ENCODE data around the gene NUMBL.
"Not testable (repeated sequence)": the region's sequence is repeated elsewhere in the genome, so short reads cannot be mapped to it uniquely, and the experiment has no call there.

NUMBL gene

DNA sequence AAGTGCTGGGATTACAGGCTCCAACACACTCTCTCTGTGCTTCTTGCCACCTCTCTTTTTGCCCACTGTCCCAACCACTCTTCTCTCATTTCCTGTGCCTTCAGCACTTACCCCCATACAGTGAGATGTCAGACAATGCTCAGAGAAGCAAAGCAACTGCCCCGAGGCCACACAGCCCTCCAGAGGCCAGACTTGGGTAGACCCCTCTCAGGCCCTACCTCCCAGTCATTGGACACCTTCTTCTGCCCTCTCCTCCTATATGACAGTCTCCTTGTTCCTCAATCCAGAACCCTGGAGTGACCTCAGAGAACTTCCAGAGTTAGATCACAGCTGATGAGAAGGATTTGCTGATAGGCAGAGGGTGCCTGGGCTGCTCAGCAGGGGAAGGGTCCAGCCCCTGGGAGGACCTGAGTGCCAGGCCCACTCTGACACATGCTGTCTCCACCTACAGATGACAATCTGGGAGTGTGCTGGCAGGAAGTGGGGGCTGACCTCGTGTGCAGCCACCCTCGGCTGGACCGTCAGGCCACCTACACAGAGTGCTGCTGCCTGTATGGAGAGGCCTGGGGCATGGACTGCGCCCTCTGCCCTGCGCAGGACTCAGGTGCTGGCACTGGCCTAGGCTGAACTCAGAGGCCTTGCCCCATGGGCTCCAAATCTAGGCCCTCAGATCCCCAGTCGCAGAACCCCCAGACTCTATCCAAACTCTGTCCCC, 64.9 kb downstream of the NUMBL start:
- no peak for DNase-seq

DNA sequence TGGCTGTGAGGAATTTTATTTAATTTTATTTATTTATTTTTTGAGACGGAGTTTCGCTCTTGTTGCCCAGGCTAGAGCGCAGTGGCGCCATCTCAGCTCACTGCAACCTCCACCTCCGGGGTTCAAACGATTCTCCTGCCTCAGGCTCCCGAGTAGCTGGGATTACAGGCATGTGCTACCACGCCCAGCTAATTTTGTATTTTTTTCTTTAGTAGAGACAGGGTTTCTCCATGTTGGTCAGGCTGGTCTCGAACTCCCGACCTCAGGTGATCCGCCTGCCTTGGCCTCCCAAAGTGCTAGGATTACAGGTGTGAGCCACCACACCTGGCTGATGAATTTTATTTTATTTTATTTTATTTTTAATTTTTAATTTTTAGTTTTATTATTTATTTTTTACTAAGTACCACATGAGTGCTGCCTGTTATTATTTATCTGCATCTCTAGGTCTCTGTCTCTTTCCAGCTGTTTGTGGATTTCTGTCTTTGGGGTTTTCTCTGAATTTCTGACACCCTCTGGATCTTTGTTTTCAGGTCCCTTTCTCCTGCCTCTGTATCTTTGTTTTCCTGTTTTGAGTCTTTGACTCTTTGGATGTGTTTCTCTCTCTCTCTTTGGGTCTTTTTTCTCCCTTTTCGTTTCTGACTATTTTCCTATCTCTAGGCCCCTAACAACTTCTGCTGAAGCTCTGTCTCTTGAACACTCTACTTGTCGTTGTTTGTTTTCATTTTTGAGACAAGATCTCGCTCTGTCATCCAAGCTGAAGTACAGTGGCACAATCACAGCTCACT, 65.9 kb downstream of the NUMBL start:
- DNase-seq: not testable (repeated sequence)

DNA sequence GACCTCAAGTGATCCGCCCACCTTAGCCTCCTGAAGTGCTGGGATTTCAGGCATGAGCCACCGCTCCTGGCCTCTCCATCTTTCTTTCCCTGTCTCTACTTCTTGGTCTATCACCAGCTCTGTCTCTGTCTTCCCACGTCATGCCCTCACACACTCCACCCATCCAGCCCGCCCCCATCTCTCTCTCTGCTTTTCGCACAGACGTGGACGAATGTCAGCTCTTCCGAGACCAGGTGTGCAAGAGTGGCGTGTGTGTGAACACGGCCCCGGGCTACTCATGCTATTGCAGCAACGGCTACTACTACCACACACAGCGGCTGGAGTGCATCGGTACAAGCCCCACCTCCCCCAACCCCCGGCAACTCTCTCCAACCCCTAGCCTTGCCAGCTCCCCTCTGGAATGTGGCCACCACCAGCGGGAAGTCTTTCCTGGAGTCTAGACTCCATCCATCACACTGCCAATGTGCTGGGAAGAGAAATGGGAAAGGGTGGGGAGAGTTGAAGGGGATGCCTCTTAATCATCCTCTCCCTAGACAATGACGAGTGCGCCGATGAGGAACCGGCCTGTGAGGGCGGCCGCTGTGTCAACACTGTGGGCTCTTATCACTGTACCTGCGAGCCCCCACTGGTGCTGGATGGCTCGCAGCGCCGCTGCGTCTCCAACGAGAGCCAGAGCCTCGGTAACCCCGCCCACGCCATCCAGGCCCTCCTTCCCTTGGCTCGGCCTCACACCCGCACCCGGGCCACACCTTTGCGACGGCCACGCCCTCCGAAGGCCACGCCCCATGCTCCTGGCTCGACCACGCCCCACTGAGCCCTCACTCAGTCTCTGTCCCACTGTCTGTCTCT, 66.8 kb downstream of the NUMBL start:
- DNase-seq: no peak

GRCh38 chr19:40622773-40623075, 67.7 kb downstream of the NUMBL start:
- DNase-seq: no peak

DNA sequence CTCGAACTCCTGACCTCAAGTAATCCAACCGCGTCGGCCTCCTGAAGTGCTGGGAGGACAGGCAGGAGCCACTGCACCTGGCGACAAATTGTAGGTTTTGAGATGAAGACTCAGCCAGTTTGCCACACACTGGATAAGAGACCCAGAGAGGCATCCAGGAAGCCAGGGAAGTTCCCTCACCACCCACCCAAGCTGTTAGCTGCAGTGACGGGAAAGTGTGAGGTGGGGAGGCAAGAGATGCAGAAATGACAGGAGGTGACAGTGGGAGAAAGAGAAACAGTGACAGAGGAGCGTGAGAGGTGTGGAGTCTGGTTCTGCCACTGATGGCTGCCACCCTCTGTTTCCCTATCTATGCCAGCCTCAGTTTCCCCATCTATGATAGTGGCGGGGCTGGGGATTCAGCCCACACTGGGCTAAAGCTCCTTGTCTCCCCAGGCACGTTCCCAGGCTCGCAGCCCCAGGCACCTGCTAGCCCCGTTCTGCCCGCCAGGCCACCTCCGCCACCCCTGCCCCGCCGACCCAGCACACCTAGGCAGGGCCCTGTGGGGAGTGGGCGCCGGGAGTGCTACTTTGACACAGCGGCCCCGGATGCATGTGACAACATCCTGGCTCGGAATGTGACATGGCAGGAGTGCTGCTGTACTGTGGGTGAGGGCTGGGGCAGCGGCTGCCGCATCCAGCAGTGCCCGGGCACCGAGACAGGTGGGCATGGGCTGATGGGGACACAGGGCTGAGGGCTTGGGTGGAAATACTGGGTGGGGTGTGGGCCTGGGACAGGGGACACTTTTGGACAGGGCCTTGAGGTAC, 68.3 kb downstream of the NUMBL start:
- no peak for DNase-seq

DNA sequence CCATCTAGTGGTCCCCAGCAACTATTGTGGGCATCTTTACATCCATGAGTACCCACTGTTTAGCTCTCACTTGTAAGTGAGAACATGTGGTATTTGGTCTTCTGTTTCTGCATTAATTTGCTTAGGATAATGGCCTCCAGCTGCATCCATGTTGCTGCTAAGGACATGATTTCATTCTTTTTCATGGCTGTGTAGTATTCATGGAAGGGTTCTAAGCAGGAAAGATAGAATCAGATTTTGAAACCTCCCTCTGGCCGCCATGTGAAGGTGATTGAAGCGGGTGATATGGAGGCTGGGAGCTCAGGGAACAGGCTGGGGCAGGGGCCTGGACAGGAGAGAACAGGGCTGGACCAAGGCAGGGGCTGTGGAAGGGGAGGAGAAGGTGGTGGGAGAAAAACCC, 69.2 kb downstream of the NUMBL start:
- no peak for DNase-seq

DNA sequence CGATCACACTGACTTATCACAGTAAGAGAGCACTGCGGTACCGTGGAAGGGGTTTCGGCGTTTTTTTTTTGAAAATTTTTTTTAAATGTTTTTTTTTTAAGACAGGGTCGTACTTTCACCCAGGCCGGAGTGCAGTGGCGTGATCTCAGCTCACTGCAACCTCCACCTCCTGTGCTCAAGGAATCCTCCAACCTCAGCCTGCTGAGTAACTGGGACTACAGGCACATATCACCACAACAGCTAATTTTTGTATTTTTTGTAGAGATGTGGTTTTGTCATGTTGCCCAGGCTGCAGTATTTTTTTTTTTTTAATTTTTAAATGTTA, 70.3 kb downstream of the NUMBL start:
- no peak for DNase-seq

DNA sequence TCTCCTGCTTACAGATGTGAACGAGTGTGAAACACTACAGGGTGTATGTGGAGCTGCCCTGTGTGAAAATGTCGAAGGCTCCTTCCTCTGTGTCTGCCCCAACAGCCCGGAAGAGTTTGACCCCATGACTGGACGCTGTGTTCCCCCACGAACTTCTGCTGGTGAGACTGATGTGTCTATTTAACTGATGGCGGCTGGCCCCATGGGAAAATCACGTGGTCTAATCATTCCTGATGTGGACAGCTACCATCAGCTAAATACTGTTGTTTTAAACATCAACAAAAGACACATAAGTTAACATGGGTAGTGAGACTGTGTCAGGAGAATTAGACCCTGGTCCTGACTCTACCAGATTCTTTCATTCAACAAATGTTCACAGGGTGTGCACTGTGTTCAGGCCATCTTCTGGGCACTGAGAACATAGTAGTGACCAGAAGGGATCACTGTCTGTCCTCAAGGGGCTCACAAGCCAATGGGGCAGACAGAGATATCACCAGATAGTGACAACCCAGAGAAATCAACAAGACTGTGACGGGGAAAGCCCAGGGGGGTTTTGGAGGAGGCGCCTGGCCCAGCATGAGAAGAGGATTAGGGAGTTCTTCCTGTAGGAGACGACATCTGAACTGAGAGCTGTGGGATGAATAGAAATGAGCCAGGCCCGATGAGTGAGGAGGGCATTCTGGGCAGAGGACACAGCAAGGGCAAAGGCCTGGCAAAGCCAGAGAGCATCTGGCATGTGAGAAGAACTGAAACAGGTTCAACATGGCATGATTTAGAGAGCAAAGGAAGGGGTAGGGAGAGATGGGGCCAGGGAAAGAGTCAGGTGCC, 70.9 kb downstream of the NUMBL start:
- no peak for DNase-seq

DNA sequence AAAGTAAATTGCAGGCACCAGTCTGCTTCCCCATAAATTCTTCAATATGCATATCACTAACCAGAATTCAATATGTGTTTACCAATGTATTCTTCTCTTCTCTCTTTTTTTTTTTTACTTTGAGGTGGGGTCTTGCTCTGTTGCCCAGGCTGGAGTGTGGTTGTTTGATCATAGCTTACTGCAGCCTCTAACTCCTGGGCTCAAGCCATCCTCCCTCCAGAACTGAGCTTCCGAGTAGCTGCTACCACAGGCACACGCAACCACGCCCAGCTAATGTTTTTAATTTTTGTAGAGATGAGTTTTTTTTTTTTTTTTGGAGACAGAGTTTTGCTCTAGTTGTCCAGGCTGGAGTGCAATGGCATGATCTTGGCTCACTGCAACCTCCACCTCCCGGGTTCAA, 72.5 kb downstream of the NUMBL start:
- no peak for DNase-seq

GRCh38 chr19:40616941-40617340, 73.5 kb downstream of the NUMBL start:
- no peak for DNase-seq

- DNase-seq: no peak
These were observed 74.3 kb downstream of the NUMBL start for GRCh38 chr19:40616178-40616577.
